Stimulated activated CD4-positive, alpha-beta T cell treated with anti-CD3 and anti-CD28 coated beads, Interleukin-4, amount 100 ng/mL, for 24 hours (primary cell): Measurements from ENCODE around the gene PDE10A.

Source experiments
- DNase-seq: peaks from one replicate; pipeline ENCODE4 v3.0.0-alpha.2; 2020

PDE10A gene

DNA sequence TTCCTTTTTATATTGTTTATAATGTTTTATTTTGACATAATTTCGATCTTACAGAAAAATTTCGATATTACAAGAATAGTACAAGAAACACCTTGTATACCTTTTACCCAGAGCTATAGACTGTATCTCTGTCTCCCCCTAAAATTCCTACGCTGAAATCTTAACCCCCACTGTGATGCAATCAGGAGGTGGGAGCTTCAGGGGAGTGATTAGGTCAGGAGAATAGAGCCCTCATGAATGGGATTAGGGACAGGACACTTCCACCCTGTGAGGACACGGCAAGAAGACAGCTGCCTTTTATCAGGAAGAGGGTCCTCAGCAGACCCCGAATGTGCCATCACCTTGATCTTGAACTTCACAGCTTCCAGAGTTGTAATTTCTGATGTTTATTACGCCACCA is 204.9 kb downstream of the PDE10A start:
- no peak for DNase-seq

DNA sequence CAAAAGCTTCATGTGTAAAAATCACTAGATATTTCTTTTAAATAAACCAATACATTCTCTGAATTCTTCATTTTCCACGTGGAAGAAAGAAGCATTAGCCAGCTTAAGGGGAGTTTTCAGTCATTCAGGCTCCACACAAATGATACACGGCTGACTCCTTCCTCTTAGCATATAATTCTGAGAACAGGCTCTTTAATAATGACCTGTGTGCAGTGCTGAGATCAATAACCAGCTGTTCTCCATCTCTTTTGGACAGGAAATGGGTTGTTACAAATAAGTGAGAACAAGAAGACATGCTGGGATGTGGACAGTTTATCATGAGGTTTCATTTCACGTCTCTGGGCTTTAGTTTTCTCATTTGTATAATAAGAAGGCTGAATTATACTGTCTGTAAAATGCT is 206.8 kb downstream of the PDE10A start:
- DNase-seq = no peak

DNA sequence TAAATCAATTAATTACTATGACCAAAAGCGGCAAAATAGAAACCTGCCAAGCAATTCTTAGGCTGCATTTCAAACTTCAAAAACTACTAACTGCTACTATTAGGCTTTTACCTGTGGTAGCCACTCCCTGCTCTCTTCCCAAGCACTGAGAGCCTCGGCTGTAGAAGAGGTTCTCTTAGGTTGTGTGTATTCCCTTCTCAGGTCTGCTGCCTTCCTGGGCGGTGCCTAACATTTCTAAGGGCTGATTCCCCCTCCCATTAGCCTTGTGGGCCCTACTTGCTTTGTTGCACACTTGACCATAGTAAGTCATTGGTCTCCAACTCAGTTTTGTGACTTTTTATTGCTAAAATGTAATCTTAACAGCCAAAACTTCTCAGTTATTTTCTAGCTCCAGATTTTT is 207.6 kb downstream of the PDE10A start:
- DNase-seq = no peak

DNA sequence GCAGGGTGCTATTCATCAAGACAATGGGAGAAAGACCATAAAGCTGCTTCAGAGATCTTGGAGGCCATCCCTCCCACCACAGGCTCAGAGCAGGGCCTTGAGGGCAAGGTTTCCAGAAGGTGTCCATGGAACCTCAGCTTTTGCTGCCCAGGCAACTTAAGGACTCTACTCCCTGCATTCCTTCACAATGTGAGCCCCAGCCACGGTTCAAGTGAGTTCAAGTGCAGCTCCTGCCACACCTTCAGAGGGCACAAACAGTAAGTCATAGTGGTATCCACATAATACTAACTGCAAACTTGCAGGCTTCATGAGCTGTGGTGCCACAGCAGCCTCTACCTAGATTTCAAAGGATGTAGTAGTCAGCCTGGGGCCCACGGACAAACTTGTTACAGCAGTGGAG is 209.6 kb downstream of the PDE10A start:
- DNase-seq = no peak

DNA sequence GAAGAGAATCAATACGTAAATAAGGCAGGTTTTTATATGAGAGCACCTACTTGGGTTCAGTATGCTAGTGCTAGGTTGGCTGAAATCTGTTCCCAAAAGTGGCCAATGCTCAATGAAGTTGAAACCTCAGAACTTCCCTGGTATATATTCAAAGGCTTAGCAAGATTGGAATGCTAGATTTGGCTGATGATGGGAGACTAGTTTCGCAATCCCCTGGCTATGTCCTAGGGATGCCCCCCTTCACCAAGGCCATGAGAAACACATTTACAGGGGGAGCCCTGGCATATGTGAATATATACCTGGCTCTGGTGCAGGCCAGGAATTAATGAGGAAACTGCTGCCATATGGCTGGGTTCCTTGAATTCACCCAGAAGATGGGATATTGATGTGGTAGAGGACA is 211.2 kb downstream of the PDE10A start:
- DNase-seq = no peak

DNA sequence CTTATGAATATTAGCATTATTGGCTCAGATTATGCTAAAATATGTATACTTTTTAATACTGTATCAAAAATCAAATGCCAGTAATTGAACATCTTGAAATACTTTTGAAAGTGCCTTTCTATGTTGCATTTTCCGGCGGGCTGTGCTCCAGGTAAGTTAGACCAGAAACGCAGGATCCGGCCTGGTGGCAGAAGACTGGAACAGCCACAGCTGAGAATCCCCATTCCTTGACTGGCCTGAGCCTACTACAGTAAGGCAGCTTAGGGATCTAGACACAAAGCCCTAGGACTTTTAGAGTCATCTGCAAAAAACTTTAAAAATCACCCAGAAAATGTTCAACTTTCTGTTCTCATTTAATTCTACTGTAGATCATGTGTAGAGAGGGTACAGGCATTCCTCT is 214.8 kb downstream of the PDE10A start:
- DNase-seq = no peak

DNA sequence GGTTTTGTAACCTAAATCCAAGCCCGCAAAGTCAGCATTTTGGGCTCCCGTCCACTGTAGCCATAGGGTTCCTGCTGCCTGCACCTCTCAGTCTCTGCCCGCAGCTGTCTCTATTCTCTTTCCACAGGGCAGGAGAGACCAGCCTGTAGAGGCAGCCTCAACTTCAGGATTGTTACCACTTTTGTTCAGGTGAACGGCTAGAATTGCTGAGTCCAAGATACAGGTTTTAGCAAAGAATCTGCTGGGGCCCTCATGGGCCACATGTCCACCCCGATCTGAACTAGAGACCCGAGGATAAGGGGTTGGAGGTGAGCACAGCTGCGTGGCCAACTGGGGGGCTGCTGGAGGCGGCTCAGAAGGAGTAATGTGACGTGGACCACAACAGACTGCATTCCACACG is 215.9 kb downstream of the PDE10A start:
- no peak for DNase-seq

DNA sequence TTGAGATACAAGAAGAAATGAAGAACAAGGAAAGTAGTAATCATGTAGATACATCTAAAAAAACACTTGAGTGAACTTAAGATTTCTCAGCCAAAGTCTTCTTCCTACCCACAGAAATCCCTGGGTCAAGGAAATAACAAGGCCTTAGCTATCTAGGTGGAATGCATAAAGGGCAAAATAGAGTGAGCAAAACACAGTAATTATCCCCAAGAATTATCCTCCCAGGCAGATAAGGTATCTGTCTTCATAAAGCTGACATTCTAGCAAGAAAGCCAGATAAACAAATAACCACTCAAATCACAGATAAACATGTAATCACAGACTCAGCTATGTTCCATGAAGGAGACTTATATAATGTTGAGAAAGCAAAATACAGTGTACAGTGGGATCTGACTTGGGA is 216.7 kb downstream of the PDE10A start:
- no peak for DNase-seq

DNA sequence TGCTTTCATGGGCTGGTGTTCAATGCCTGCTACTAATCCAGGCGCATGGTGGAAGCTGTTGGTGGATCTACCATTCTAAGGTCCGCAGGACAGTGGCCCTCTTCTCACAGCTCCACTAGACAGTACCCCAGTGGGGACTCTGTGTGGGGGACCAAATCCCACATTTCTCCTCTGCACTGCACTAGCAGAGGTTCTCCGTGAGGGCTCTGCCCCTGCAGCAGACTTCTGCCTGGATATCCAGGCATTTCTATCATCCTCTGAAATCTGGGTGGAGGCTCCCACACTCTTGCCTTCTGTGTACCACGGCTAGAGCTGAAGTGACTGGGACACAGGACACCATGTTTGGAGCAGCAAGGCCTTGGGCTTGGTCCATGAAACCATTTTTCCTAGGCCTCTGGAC is 219.6 kb downstream of the PDE10A start:
- DNase-seq = no peak

DNA sequence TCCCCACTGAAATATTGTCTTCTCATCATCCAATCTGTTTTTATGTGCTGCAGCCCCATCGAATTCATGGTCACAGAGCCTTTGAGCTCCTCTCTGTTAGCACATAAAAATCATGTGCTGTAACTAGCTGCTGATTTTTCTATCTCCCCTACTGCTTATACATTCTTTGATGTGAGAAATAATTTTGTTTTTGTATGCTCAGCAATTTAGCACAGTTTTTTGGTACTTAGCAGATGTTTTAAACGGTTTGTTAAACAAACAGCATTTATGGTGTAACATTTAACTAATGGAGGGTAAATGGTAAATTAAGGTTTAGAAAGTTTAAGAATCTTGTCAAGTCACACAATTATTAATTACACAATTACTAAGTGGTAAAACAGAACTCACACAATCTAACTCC is 221.9 kb downstream of the PDE10A start:
- DNase-seq = no peak

DNA sequence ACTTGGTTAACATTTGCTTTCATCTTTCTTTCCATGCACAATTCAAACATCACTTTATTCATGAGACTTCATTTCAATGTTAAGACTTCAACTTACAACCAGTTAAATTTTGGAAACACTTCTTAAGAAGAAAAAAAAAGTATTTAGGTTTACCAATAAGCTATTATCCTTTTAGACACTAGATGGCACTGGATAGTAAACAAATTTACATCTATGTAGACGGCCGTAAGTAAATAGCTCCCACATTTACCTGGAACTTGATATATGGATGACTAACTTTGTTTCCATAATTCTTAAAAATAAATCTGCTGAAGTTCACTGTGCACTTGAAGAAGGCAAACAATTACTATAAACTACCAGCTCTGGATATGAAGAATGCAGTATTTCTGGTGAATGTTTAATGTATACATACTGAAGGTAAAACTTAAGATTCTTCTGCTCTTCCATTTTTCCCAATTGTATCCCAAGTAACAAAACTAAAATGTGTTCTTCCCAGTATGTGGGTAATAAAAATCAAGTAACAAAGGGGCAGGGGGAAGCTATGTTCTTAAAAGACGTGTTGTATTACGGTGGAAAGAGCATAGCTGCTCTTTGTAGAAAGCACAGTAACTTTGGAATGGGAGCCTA is 223.0 kb downstream of the PDE10A start:
- DNase-seq = no peak

DNA sequence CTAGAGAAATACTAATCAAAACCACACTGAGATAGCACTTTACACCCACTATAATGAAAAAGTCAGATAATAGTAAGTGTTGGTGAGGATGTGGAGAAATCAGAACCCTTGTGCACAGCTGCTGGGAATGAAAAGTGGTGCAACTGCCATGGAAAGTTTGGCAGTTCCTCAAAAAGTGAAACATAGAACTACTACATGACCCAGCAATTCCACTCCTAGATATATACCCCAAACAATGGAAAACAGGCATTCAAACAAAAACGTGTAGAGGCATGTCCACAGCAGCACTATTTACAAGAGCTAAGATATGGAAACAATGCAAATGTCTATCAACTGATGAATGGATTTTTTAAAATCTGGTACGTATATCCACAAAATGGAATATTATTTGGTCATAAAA is 236.1 kb downstream of the PDE10A start:
- DNase-seq = no peak

DNA sequence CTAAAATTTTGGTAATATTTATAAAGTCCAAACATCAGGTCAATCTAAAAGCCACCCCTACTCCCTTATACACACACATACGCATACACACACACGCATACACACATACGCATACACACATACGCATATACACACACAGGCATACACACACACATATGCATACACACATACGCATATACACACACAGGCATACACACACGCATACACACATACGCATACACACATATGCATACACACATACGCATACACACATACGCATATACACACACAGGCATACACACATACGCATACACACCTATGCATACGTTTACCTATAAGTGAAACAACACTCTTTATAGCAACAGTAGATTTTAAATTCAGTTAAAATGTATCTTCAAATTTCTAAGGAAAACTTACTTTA is 240.8 kb downstream of the PDE10A start:
- DNase-seq = no peak

DNA sequence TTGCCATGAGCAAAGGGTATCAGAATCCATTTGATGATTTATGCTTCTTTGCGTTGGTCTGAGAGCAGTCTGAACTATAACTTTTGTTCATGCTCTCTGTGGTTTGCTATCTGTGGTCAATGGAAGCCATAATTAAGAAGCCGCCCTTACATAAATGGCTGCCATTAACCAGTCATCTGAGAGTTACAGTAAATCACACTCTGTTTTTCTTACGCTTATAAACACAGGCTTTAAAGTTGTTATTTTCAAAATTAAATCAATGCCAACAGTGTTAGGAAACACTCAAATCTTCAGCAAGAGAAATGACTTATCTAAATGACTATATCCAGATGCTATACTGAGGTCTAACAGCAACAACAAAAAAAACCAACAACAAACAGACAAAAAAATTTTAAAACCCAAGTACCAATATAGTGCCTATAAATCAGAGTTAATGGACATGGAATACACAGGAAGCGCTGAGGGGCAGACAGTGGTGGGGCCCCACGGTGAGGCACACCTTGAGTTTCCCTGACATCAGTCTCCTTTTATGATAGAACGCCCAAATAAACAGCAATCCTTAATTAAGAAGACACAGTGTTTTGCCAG is 245.7 kb downstream of the PDE10A start:
- DNase-seq = no peak

DNA sequence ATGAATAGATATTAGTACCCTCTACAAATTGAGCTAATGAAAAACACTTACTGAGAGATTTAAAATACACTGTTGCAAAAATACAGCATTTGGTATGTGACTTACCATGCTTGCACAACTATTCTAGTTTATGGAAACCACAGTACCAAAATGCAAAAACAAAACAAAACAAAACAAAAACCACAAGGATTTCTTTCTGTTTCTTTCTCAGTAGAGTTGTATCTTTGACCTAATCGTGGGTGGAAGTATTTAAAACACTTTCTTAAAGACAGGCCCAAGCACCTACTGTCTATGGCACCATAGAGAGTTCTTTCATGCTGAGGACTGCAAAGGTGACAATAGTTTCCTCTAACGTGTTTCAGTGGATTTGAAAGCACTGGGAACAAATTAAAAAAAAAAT is 258.3 kb downstream of the PDE10A start:
- DNase-seq = no peak

DNA sequence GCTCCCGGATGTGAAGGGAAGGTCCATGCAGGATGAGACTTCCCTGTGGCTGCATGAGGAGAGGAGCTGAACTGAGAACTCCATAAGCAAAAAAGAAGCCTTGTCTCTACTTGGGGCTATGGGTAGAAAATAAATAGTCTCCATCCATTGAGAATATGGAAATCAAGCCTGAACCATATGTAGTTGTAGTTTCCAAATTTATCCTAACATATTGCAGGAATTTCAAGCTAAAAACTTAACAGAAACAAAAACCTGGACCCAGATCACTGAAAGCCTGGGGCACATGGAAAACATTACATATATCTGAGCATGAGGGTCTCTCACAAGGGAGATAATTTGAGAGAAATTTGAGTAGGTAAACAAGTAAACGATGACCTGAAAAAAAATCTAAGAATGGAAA is 258.7 kb downstream of the PDE10A start:
- DNase-seq = no peak

DNA sequence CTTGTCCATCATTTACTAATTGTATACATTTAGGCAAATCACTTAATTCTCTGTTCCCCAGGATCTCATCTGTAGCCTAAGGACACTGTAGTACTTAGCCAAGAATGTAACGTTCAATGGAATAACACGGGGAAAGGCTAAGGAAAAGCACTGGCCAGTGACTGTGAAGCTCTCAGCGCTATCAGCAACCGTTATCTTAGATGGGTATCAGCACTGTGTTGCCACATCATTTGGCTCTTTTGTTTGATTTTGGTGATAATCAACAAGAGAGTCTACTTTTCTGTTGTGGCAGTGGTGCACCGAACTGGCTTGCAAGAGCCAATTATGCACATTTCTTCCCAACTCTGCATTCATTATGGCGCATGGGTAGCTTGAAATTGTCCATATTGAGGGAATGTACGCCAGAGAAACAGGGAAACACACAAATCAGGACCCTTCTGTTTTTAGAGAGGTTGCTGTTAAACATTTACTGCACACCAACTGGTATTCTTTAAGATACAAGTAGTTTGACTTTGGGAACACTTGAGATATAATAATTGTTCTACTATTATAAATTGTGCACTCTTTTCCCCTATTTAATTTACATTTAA is 259.9 kb downstream of the PDE10A start:
- no peak for DNase-seq

DNA sequence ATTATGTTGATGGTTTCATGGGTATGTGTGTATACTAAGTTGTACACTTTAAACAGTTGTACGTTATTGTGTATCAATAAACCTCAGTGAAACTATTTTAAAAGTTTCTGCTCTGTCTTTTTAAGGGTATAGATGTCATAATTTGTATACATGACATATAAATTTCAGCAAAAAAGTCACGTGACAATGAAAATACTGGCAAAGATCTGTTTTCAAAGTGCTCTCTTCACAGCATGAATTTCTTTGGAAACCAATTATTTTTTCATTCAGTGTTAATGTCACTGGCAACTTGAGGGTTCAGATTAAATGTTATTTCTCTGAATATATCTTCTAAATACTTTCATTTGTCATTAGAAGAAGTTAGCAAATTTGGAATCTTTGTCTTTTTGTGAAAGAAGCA is 261.9 kb downstream of the PDE10A start:
- DNase-seq = no peak

DNA sequence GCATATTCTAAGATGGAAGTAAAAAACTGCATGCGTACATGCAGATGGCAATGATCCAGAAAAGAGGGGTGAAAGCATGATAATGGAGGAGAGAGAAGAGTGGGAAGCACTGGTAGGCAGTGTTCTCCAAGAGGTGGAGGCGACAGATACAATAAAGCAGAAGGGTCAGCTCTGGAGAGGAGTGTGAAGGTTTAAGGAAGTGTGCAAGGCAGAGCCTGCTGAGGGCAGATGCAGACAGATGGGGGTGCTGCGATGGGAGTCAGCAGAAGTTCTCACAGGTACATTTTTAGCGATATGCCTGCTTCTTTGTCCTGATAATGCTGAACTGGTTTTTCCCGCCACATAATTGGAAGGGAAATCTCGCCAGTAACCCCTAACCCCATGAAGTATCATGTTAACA is 272.6 kb downstream of the PDE10A start:
- no peak for DNase-seq

DNA sequence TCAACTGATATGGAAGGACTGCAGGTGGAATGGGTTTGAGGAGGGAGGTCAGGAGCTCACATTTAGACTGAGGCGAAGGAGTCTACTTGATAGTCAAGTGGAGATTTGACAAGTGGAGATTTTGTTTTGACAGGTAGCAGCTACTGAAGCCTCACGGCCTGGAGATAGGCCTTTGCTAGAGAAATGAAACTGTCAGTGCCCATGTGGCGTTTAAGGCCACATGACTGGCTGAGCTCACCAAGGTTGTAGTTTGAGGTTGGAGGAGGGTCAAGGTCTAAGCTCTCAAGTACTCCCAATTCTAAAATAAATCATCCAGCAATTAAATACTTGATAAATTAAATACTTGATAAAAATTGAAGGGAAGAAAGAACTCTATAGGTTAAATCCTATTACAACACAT is 273.5 kb downstream of the PDE10A start:
- no peak for DNase-seq

DNA sequence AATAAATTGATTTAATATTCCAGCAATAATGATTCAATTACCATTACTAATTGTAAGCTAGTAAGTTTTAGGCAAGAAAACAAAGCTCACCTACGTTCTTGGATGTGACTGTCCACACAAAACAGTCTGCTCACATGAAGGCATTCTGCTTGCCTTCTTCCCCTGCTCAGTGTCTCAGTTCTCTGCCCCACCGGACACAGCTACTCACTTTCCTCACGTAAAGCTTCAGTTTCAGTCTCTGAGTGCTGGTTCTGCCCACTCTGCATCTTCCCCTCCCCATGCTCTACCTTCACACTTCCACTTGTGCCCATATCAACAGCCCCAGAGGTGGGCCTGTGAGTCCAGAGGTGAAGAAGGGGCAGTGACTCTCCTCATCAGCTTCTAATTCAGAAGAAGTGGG is 279.7 kb downstream of the PDE10A start:
- DNase-seq = no peak

DNA sequence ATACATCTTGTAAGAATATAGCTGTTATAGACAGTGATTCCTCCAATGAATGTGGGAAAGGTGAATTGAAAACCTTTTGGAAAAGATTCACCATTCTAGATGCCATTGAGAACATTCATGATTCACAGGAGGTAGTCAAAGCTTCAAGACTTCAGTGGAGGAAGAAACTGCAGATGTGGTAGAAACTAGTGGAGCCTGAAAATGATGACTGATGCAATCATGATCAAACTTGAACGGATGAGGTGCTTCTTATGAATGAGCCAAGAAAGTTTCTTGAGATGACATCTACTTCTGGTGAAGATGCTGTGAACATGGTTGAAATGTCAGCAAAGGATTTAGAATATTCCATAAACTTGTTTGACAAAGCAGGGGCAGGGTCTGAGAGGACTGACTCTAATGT is 286.9 kb downstream of the PDE10A start:
- DNase-seq = no peak

DNA sequence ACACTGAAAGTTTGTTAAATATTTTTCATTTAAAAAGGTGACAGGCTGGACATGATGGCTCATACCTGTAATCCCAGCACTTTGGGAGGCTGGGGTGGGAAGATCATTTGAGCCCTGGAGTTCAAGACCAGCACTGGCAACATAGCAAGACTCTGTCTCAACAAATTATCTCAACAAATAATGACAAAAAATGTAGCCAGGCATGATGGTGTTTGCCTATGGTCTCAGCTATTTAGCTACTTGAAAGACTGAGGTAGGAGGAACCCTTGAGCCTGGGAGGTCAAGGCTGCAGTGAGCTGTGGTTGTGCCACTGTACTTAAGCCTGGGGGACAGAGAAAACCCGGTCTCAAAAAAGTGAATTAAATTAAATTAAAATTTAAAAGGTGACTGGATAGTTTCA is 297.7 kb downstream of the PDE10A start:
- DNase-seq = no peak

DNA sequence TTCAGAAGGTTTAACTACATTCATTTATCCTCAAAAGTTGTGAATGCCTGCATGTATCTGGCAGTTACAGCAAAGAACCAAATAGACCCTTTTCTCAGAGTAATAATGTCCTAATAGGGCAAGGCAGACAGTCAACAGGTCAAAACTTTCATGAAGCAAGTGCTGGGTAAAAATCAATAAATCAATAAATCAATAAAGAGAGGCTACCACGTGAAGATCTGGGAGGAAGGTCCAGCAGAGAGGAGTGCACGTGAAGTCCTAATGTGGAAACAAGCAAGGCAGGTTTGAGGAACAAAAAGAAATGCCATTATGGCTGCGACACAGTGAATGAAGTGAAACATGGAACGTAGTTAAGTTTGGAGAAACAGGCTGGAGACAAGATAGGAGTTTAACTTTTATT is 317.3 kb downstream of the PDE10A start:
- no peak for DNase-seq

DNA sequence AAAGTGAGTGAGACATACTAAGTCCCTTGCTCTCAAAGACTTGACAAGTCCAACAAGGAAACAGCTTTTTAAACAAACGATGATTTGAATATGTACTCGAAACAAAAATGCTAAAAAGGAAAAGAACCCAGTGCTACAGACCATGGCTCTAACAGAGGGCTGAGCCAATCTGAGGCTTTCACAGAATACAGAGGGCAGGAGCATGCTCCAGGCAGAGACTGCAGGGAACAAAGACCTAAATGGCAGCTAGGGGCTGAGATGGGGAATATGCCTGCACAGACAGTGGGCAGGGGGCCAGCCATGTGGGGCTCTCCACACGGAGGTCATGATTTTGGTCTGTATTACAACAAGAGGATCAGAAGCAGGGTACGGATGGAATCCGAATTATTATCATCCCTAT is 322.5 kb downstream of the PDE10A start:
- no peak for DNase-seq
